GM18499 (cell line): ENCODE data around the gene SSRP1.
"Not testable (repeated sequence)": the region's sequence is repeated elsewhere in the genome, so short reads cannot be mapped to it uniquely, and the experiment has no call there.

ENCODE experiments used
- ATAC-seq: cut with Tn5 transposase; IDR thresholded peaks from one replicate; pipeline ENCODE4 v1.9.1; 2021; ENCODE audit warnings: moderate number of reproducible peaks; ENCODE audit not compliant: insufficient read depth, unreplicated experiment

SSRP1 gene

GRCh38 chr11:57305523-57305922 is 30.2 kb downstream of the SSRP1 start:
- ATAC-seq, result no peak

GRCh38 chr11:57303990-57304579 is 31.6 kb downstream of the SSRP1 start:
- ATAC-seq, result no peak

- no peak for ATAC-seq
Measured at GRCh38 chr11:57303280-57303989, 32.3 kb downstream of the SSRP1 start.

- no peak for ATAC-seq
Measured at GRCh38 chr11:57302489-57302888, 33.2 kb downstream of the SSRP1 start.

GRCh38 chr11:57301711-57302423 is 33.8 kb downstream of the SSRP1 start:
- ATAC-seq, result no peak

GRCh38 chr11:57300785-57301184 is 34.9 kb downstream of the SSRP1 start:
- ATAC-seq, result no peak

- no peak for ATAC-seq
Measured at GRCh38 chr11:57299150-57299737, 36.4 kb downstream of the SSRP1 start.

GRCh38 chr11:57297221-57297620 is 38.5 kb downstream of the SSRP1 start:
- ATAC-seq, result no peak

GRCh38 chr11:57296205-57296604 is 39.5 kb downstream of the SSRP1 start:
- not testable (repeated sequence) for ATAC-seq

- ATAC-seq, result no peak
Measured at GRCh38 chr11:57294225-57295131, 41.2 kb downstream of the SSRP1 start.

- no peak for ATAC-seq
Measured at GRCh38 chr11:57290288-57290687, 45.4 kb downstream of the SSRP1 start.

GRCh38 chr11:57288771-57289579 is 46.7 kb downstream of the SSRP1 start:
- ATAC-seq, result no peak

GRCh38 chr11:57287884-57288283 is 47.8 kb downstream of the SSRP1 start:
- ATAC-seq, result no peak

GRCh38 chr11:57283231-57283990 is 52.3 kb downstream of the SSRP1 start:
- no peak for ATAC-seq

- not testable (repeated sequence) for ATAC-seq
Measured at GRCh38 chr11:57281546-57281945, 54.1 kb downstream of the SSRP1 start.

- no peak for ATAC-seq
Measured at GRCh38 chr11:57279116-57279515, 56.6 kb downstream of the SSRP1 start.

- ATAC-seq, result no peak
Measured at GRCh38 chr11:57278721-57279095, 57.0 kb downstream of the SSRP1 start.

GRCh38 chr11:57277845-57278720 is 57.6 kb downstream of the SSRP1 start:
- ATAC-seq, result no peak
